ENCODE measurements around the gene DTNA.

DTNA gene

DNA sequence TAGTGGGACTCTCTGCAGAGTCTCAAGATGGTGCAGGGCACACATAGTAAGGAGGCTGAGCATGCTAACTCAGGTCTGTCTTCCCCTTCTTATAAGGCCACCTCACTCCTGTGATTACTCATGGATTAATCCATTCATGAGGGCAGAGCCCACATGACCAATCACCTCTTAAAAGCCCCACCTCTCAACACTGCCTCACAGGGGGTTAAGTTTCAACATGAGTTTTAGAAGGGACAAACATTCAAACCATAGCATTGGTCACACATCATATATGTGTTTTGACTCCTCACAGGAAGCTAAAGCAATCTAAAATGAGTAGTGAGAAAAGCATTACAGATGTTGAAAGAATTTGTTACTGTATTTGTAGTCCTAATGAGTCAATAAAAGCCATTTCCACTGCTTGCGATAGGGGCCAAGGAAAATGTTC, 57.5 kb downstream of the DTNA start:
- DNase-seq: no peak
- H3K27me3 ChIP-seq (replicated peaks; ENCODE audit: insufficient read depth, low read length): no peaks in the 10 kb centered on the region
- TF ChIP-seq EZH2phosphoT487 (IDR thresholded peaks at IDR 0.05; ENCODE audit: low read length) (no peak), EZH2 (optimal IDR thresholded peaks at IDR 0.05; ENCODE audit: low read depth, low read length) (no peak)
- TF ChIP-seq, protein P1, sequence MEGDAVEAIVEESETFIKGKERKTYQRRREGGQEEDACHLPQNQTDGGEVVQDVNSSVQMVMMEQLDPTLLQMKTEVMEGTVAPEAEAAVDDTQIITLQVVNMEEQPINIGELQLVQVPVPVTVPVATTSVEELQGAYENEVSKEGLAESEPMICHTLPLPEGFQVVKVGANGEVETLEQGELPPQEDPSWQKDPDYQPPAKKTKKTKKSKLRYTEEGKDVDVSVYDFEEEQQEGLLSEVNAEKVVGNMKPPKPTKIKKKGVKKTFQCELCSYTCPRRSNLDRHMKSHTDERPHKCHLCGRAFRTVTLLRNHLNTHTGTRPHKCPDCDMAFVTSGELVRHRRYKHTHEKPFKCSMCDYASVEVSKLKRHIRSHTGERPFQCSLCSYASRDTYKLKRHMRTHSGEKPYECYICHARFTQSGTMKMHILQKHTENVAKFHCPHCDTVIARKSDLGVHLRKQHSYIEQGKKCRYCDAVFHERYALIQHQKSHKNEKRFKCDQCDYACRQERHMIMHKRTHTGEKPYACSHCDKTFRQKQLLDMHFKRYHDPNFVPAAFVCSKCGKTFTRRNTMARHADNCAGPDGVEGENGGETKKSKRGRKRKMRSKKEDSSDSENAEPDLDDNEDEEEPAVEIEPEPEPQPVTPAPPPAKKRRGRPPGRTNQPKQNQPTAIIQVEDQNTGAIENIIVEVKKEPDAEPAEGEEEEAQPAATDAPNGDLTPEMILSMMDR (IDR thresholded peaks at IDR 0.05; ENCODE audit: low read length): no peak

DNA sequence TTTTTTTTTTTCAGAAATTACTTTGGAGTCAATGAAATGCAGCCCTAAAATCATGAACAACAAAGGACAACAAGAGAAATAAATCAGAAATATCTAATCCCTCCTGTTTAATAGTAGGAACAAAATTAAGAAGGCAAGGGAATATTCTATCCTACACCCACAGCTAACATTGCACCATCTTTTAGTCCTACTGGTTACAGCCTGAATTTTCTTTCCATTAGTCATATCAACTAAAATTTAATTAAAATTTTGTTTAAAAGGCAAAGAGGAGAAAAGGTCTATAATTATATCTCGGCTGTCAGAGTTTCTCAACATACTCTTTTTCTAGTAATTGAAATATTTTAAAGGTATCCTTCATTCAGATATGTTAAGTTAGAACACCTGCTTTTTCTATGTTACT, 61.9 kb downstream of the DTNA start:
- Histone ChIP-seq H3K79me2 (ENCODE audit: low read length) (no peaks in the 10 kb centered on the region), H3K27ac (ENCODE audit: low read length) (no peak overlapping the region), H4K20me1 (ENCODE audit: insufficient read depth, low read length) (no peaks in the 10 kb centered on the region), H3K9me2 (replicated peaks; ENCODE audit: insufficient read depth, low read length) (no peaks in the 10 kb centered on the region), H3K9ac (ENCODE audit: low read length) (no peak overlapping the region), H3F3A (ENCODE audit: insufficient read depth, low read length) (no peaks in the 10 kb centered on the region), H2AFZ (ENCODE audit: low read length) (no peak overlapping the region), H3K9me3 (replicated peaks; ENCODE audit: insufficient read depth, low read length) (no peaks in the 10 kb centered on the region), H3K4me3 (ENCODE audit: low read length) (no peak overlapping the region), H3K27me3 (replicated peaks; ENCODE audit: insufficient read depth, low read length) (no peaks in the 10 kb centered on the region), H3K4me2 (ENCODE audit: low read depth, low read length) (no peak overlapping the region), H3K4me1 (ENCODE audit: low read length) (peaks cover 13% of the 10 kb centered on the region), H3K36me3 (replicated peaks; ENCODE audit: insufficient read depth, low read length) (no peaks in the 10 kb centered on the region)
- TF ChIP-seq, protein P1 (IDR thresholded peaks at IDR 0.05; ENCODE audit: low read length): no peak
- TF ChIP-seq EZH2phosphoT487 (IDR thresholded peaks at IDR 0.05; ENCODE audit: low read length) (no peak), EZH2 (optimal IDR thresholded peaks at IDR 0.05; ENCODE audit: low read depth, low read length) (no peak)
- no peak for DNase-seq

More for the DNA sequence above, 57.5 kb downstream of the DTNA start:
- Histone ChIP-seq H3K9me3 (replicated peaks; ENCODE audit: insufficient read depth, low read length) (no peaks in the 10 kb centered on the region), H3K4me2 (ENCODE audit: low read depth, low read length) (no peak overlapping the region), H3K4me1 (ENCODE audit: low read length) (no peaks in the 10 kb centered on the region), H3K79me2 (ENCODE audit: low read length) (no peaks in the 10 kb centered on the region), H3F3A (ENCODE audit: insufficient read depth, low read length) (no peaks in the 10 kb centered on the region), H3K4me3 (ENCODE audit: low read length) (no peak overlapping the region), H3K27ac (ENCODE audit: low read length) (no peak overlapping the region), H3K9me2 (replicated peaks; ENCODE audit: insufficient read depth, low read length) (no peaks in the 10 kb centered on the region), H2AFZ (ENCODE audit: low read length) (no peak overlapping the region), H3K9ac (ENCODE audit: low read length) (no peak overlapping the region), H4K20me1 (ENCODE audit: insufficient read depth, low read length) (no peaks in the 10 kb centered on the region), H3K36me3 (replicated peaks; ENCODE audit: insufficient read depth, low read length) (no peaks in the 10 kb centered on the region)

DNA sequence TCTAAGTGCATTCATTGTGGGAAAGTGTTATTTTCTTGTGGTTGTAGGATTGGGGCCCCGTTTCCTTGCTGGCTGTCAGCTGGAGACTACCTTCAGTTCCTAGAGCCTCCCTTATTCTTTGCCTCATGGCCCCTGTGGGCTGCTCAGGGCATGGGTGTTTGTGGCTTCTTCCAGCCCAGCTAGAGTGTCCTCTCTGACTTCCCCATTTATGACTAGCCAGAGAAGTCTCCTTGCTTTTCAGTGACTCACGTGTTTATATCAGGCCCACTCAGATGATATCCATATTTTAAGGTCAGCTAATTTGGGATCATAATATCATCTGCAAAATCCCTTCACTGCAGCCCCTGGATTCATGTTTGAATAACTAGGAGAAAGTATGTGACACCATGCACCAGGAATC, 62.8 kb downstream of the DTNA start:
- no peak for DNase-seq
- no peaks in the 10 kb centered on the region for H3K9me3 ChIP-seq (replicated peaks; ENCODE audit: insufficient read depth, low read length)
- H3K36me3 ChIP-seq (replicated peaks; ENCODE audit: insufficient read depth, low read length): no peaks in the 10 kb centered on the region
- no peak overlapping the region for H2AFZ ChIP-seq (ENCODE audit: low read length)
- no peak overlapping the region for H3K4me2 ChIP-seq (ENCODE audit: low read depth, low read length)
- no peak overlapping the region for H3K4me3 ChIP-seq (ENCODE audit: low read length)
- peaks cover 13% of the 10 kb centered on the region for H3K4me1 ChIP-seq (ENCODE audit: low read length)
- H3K79me2 ChIP-seq (ENCODE audit: low read length): no peaks in the 10 kb centered on the region
- no peaks in the 10 kb centered on the region for H3K9me2 ChIP-seq (replicated peaks; ENCODE audit: insufficient read depth, low read length)
- H3F3A ChIP-seq (ENCODE audit: insufficient read depth, low read length): no peaks in the 10 kb centered on the region
- no peaks in the 10 kb centered on the region for H4K20me1 ChIP-seq (ENCODE audit: insufficient read depth, low read length)
- H3K27ac ChIP-seq (ENCODE audit: low read length): no peak overlapping the region
- H3K27me3 ChIP-seq (replicated peaks; ENCODE audit: insufficient read depth, low read length): no peaks in the 10 kb centered on the region
- H3K9ac ChIP-seq (ENCODE audit: low read length): no peak overlapping the region
- TF ChIP-seq EZH2phosphoT487 (IDR thresholded peaks at IDR 0.05; ENCODE audit: low read length) (no peak), EZH2 (optimal IDR thresholded peaks at IDR 0.05; ENCODE audit: low read depth, low read length) (no peak)
- TF ChIP-seq, protein P1 (IDR thresholded peaks at IDR 0.05; ENCODE audit: low read length): no peak

All from MM.1S (cell line).